Measurements from ENCODE around the gene PLTP. TPM values are rescaled to one million over a fixed set of nuclear protein-coding genes. Genes with fewer than 3 reads are reported as not detected.
A peak's percentile ranks its signal among the peaks of the same experiment; 100 is the strongest.

Gene PLTP
- total and polyA plus RNA-seq, 2 of the 13 experiments (the other 11 are each of a cell fraction or from before 2014, with no cell fraction given) = 16.9 to 28.6 TPM

GRCh38 chr20:45890077-45890984 is 21.6 kb downstream of the PLTP start (continued):
- TF ChIP-seq DMTF1 (CRISPR knock-in tag; IDR thresholded peaks at IDR 0.05) = no peak
- TF ChIP-seq NFRKB (IDR thresholded peaks at IDR 0.05) = no peak
- TF ChIP-seq, protein P1, sequence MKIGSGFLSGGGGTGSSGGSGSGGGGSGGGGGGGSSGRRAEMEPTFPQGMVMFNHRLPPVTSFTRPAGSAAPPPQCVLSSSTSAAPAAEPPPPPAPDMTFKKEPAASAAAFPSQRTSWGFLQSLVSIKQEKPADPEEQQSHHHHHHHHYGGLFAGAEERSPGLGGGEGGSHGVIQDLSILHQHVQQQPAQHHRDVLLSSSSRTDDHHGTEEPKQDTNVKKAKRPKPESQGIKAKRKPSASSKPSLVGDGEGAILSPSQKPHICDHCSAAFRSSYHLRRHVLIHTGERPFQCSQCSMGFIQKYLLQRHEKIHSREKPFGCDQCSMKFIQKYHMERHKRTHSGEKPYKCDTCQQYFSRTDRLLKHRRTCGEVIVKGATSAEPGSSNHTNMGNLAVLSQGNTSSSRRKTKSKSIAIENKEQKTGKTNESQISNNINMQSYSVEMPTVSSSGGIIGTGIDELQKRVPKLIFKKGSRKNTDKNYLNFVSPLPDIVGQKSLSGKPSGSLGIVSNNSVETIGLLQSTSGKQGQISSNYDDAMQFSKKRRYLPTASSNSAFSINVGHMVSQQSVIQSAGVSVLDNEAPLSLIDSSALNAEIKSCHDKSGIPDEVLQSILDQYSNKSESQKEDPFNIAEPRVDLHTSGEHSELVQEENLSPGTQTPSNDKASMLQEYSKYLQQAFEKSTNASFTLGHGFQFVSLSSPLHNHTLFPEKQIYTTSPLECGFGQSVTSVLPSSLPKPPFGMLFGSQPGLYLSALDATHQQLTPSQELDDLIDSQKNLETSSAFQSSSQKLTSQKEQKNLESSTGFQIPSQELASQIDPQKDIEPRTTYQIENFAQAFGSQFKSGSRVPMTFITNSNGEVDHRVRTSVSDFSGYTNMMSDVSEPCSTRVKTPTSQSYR (CRISPR knock-in tag; IDR thresholded peaks at IDR 0.05; ENCODE audit: borderline replicate concordance) = peak; percentile 53; the same call in 1 of the 2 replicates
- TF ChIP-seq ZSCAN12 (CRISPR knock-in tag; IDR thresholded peaks at IDR 0.05) = 0 out of 2 replicates have a peak, but pooled peaks have one; percentile 8
- TF ChIP-seq KAT2B (IDR thresholded peaks at IDR 0.05; ENCODE audit: borderline replicate concordance, low read depth, low read length) = no peak
- TF ChIP-seq CREM (IDR thresholded peaks at IDR 0.05) = no peak; the same call in 1 of the 2 replicates
- TF ChIP-seq CREM (CRISPR knock-in tag; IDR thresholded peaks at IDR 0.05) = no peak
- no peak for TF ChIP-seq MIER2 (CRISPR knock-in tag; IDR thresholded peaks at IDR 0.05)
- TF ChIP-seq, protein P2, sequence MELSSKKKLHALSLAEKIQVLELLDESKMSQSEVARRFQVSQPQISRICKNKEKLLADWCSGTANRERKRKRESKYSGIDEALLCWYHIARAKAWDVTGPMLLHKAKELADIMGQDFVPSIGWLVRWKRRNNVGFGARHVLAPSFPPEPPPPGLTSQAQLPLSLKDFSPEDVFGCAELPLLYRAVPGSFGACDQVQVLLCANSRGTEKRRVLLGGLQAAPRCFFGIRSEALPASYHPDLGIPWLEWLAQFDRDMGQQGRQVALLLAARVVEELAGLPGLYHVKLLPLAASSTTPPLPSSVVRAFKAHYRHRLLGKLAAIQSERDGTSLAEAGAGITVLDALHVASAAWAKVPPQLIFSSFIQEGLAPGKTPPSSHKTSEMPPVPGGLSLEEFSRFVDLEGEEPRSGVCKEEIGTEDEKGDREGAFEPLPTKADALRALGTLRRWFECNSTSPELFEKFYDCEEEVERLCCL (CRISPR knock-in tag; IDR thresholded peaks at IDR 0.05; ENCODE audit: borderline replicate concordance) = no peak
- TF ChIP-seq BHLHE40 (IDR thresholded peaks at IDR 0.05; ENCODE audit: low read length) = peak; percentile 65
- peak; percentile 18; the same call in 1 of the 2 replicates for TF ChIP-seq SIX1 (CRISPR knock-in tag; IDR thresholded peaks at IDR 0.05; ENCODE audit: borderline replicate concordance)
- no peak for TF ChIP-seq ZNF142 (CRISPR knock-in tag; IDR thresholded peaks at IDR 0.05)
- no peak for TF ChIP-seq ZNF597 (CRISPR knock-in tag; IDR thresholded peaks at IDR 0.05)
- TF ChIP-seq SSRP1 (CRISPR knock-in tag; IDR thresholded peaks at IDR 0.05) = 0 out of 2 replicates have a peak, but pooled peaks have one; percentile 31

Data from HepG2 (cell line).